D721Med (cell line): Measurements from ENCODE around the gene AIFM2.

ENCODE experiments used
- DNase-seq: peaks from one replicate; pipeline ENCODE4 v3.0.0; 2011; ENCODE audit warnings: low spot score; ENCODE audit not compliant: insufficient read length
- FAIRE-seq: peaks from 2 replicates; lab custom pipeline; 2011; peaks lifted over from hg19 to GRCh38; lab: Jason Lieb, UNC
- TF ChIP-seq, protein P1 (sequence below): IDR thresholded peaks from 2 replicates; pipeline ENCODE4 v1.5.1; 2012; ENCODE audit warnings: mild to moderate bottlenecking, control low read depth; ENCODE audit not compliant: insufficient read depth; ENCODE audit errors: missing control alignments

The AIFM2 gene

DNA sequence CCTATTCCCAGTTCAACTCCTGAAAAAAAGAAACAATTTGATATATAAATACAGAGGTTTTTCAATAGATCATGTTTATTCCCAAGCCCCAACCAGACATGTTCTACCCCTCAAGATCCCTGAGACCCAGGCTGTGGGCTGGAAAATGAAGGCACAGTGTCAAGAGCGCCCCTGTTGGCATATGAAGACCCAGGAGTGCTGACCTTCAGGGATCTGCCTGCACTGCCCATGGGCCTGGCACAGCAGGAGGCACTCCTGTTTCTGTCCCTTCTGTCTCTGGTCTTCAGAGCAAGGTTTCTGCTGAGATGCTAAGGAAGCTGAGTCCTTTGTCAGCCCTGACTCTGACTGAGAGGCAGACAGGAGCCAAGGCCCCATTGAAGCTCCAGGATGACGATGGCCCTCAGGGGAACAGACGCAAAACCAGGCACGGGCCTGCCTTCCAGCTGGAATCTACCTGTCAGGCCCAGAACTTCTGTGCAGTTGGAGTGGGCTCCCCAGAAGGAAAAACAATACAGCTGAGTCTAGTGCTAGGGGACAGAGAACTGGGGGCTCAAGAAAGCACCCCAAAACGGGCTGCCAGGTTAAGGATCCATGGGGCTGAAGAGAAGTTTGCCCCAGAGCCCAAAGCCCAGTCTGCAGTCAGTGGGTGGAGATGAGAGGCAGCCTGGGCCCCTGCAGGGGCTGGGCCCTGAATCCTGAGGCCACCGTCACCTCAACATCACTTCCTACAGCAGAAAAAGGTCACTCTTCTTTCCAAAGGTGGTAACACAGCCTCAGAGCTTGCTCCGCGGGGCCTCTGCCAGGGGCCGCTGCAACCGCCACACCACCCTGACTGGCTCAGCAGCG, 6.7 kb upstream of the AIFM2 start:
- TF ChIP-seq, protein P1, sequence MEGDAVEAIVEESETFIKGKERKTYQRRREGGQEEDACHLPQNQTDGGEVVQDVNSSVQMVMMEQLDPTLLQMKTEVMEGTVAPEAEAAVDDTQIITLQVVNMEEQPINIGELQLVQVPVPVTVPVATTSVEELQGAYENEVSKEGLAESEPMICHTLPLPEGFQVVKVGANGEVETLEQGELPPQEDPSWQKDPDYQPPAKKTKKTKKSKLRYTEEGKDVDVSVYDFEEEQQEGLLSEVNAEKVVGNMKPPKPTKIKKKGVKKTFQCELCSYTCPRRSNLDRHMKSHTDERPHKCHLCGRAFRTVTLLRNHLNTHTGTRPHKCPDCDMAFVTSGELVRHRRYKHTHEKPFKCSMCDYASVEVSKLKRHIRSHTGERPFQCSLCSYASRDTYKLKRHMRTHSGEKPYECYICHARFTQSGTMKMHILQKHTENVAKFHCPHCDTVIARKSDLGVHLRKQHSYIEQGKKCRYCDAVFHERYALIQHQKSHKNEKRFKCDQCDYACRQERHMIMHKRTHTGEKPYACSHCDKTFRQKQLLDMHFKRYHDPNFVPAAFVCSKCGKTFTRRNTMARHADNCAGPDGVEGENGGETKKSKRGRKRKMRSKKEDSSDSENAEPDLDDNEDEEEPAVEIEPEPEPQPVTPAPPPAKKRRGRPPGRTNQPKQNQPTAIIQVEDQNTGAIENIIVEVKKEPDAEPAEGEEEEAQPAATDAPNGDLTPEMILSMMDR: no peak
- DNase-seq: no peak
- FAIRE-seq: no peak

DNA sequence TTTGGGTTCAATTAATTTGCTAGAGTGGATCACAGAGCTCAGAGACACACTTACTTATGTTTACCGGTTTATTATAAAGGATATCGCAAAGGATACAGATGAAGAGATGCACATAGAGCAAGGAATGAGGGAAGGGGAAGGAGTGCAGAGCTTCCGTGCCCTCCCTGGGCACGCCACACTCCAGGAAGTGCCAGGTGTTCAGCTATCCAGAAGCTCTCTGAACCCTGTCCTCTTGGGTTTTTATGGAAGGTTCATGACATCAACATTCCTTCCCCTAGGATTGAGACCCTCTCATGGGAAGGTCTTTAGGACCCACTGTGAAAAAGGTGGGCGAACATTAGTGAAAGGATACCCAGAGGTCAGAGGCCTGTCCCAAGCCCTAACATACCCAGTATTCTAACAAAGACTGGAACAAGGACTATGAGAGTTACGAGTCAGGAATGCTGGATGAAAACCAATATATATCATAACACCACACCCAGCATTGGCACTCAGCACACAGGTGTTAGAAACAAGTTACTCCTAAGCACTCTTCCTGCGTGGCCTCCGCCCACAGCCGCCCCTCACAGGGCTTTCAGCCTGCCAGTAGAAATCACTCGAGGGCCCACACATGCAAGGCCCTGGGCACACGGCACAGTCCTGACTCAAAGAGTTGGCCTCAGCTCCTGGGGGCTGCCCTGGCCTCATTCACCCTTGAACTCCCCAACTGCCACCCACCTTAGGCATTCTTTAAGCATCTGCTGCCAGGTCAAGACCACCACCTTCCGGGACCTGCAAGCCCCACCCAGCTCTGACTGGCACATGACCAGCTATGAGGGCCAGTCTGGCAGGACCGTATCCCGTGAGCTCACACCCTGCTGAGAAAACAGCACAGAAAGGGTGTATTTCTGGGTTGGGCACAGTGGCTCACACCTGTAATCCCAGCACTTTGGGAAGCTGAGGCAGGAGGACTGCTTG, 5.6 kb upstream of the AIFM2 start:
- no peak for FAIRE-seq
- DNase-seq: no peak
- TF ChIP-seq, protein P1: no peak

DNA sequence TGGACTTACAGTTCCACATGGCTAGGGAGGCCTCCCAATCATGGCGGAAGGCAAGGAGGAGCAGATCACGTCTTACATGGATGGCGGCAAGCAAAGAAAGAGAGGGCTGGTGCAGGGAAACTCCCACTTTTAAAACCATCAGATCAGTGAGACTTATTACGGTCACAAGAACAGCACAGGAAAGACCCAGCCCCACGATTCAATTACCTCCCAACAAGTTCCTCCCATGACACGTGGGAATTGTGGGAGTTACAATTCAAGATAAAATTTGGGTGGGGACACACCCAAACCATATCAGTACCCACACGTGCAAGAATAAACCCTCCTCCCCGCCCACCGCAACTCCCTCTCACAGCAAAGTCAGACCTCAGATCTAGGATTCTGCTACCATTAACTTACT, 4.5 kb upstream of the AIFM2 start:
- FAIRE-seq: no peak
- TF ChIP-seq, protein P1: no peak
- DNase-seq: no peak

DNA sequence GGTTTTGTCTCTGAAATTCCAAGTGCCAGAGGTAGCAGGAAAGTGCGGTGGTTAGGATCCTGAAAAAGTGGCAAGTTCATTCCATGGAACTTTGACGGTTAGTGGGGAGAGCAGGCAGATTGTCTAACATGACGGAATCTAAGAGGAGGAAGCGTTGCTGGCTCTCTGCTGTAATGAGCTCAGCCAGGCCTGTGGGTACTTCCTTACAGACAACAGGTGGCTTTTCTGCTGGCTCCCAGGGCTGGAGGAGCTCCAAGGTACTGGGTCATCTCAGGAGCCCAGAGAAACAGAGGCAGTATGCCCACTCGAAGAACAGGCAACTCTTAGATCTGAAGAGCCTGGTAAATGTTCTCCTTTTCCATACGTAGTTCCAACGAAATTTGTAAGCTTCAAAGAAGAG, 3.1 kb upstream of the AIFM2 start:
- TF ChIP-seq, protein P1: no peak
- DNase-seq (no peak), FAIRE-seq (no peak)

DNA sequence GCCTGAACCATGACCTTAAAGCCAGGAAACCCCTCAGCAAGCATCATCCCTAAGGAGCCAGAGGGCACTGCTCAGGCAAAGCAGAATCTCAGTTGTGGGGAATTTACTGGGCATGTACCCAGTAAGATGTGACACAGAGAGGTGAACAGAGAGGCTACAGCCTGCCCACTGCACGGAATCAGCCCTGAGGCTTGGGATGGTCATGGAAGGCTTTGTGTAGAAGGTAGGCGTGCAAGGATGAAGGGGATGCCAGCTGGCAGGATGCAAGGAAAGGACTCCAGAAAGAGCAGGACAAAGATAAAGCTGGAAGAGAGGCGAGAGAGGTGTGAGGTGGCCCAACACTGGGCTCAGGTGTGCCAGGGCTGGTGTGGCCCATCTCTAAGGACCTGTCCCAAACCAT, 2.4 kb upstream of the AIFM2 start:
- DNase-seq (no peak), FAIRE-seq (no peak)

DNA sequence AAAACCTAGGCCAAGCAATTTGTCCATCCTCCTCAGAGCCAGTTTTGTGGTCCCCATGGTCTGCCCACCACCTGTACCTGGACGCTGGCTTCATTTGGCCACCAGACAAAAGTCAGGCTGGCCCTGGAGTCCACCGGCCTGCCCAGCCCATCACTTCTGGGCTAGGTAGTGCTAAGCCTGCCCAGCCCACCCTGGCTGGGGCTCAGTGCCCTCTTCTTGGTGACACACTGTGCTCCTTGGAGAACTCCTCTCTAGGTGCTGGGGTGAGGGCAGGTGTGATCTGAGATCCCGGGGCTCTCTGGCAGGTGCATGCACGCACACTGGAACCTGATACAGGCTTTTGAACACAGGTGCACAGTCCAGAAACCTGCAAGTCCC, 1.1 kb downstream of the AIFM2 start:
- TF ChIP-seq, protein P1: no peak
- DNase-seq (no peak), FAIRE-seq (no peak)

More for the DNA sequence above, 2.4 kb upstream of the AIFM2 start:
- TF ChIP-seq, protein P1: no peak
